Neural cell (in vitro differentiated cells): ENCODE results near the gene TPM1. TPM values are rescaled to one million over a fixed set of nuclear protein-coding genes. Genes with fewer than 3 reads are reported as not detected.

Experiments used
- H2AFZ ChIP-seq: fragments of 200-600, 300-800 bp; sonication (generic), shearing (Covaris generic); 2 replicates; pipeline ENCODE4 v1.6.0; 2014; ENCODE audit warnings: low read depth, mild to moderate bottlenecking, antibody characterized with exemption, low read length, moderate library complexity
- H3F3A ChIP-seq: fragments of 200-600 bp; shearing (Covaris generic); 2 replicates; pipeline ENCODE4 v1.6.1; 2016; ENCODE audit warnings: mild to moderate bottlenecking, moderate library complexity, mixed read lengths, antibody characterized with exemption, low read length; ENCODE audit not compliant: insufficient read depth, poor library complexity, severe bottlenecking
- H3K27ac ChIP-seq: fragments of 200-600, 300-800 bp; sonication (generic), shearing (Covaris generic); 2 replicates; pipeline ENCODE4 v1.5.1; 2014; ENCODE audit warnings: mild to moderate bottlenecking, low read length, moderate library complexity
- H3K27me3 ChIP-seq: fragments of 300-800, 200-600 bp; sonication (generic), shearing (Covaris generic); 2 replicates; pipeline ENCODE4 v1.6.0; 2014; ENCODE audit warnings: mild to moderate bottlenecking, low read depth, low read length, moderate library complexity; ENCODE audit not compliant: insufficient read depth
- H3K36me3 ChIP-seq: fragments of 300-800, 200-600 bp; sonication (generic), shearing (Covaris generic); 2 replicates; pipeline ENCODE4 v1.5.1; 2014; ENCODE audit warnings: mild to moderate bottlenecking, antibody characterized with exemption, low read length, moderate library complexity; ENCODE audit not compliant: insufficient read depth
- H3K4me2 ChIP-seq: fragments of 300-800, 200-600 bp; sonication (generic), shearing (Covaris generic); 2 replicates; pipeline ENCODE4 v1.6.0; 2014; ENCODE audit warnings: mild to moderate bottlenecking, low read length
- H3K4me3 ChIP-seq: fragments of 300-800, 200-600 bp; sonication (generic), shearing (Covaris generic); 2 replicates; pipeline ENCODE4 v1.5.1; 2014; ENCODE audit warnings: mild to moderate bottlenecking, low read length, moderate library complexity
- H3K79me2 ChIP-seq: fragments of 200-600 bp; shearing (Covaris generic); replicated peaks from 2 replicates; pipeline ENCODE4 v1.6.0; 2014; ENCODE audit warnings: mild to moderate bottlenecking, low read length, moderate library complexity; ENCODE audit not compliant: insufficient read depth
- H3K9ac ChIP-seq: fragments of 300-800, 200-600 bp; sonication (generic), shearing (Covaris generic); 2 replicates; pipeline ENCODE4 v1.6.1; 2016; ENCODE audit warnings: mild to moderate bottlenecking, low read length, mixed read lengths
- H3K9me2 ChIP-seq: fragments of 200-600 bp; shearing (Covaris generic); 2 replicates; pipeline ENCODE4 v1.6.1; 2016; ENCODE audit warnings: mild to moderate bottlenecking, low read length, mixed read lengths; ENCODE audit not compliant: insufficient read depth
- H3K9me3 ChIP-seq: fragments of 200-600, 300-800 bp; sonication (generic), shearing (Covaris generic); 2 replicates; pipeline ENCODE4 v1.6.1; 2016; ENCODE audit warnings: mild to moderate bottlenecking, mixed run types, low read length, moderate library complexity, mixed read lengths
- H4K20me1 ChIP-seq: fragments of 200-600 bp; shearing (Covaris generic); 2 replicates; pipeline ENCODE4 v1.6.1; 2016; ENCODE audit warnings: mild to moderate bottlenecking, mixed run types; ENCODE audit not compliant: insufficient read depth
- CTCF ChIP-seq: fragments of 450-650 bp; IDR thresholded peaks from 2 replicates; pipeline ENCODE4 v1.5.1; 2014; ENCODE audit warnings: antibody characterized with exemption, mild to moderate bottlenecking, moderate library complexity; ENCODE audit not compliant: poor library complexity, severe bottlenecking
- EP300 ChIP-seq: fragments of 450-650 bp; conservative IDR thresholded peaks from 2 replicates; pipeline ENCODE4 v1.6.1; 2014; ENCODE audit warnings: antibody characterized with exemption, mild to moderate bottlenecking, moderate library complexity; ENCODE audit not compliant: poor library complexity, severe bottlenecking
- EZH2 ChIP-seq: fragments of 200-600, 300-800 bp; shearing (Covaris generic), sonication (generic); IDR thresholded peaks from 2 replicates; pipeline ENCODE4 v1.6.1; 2014; ENCODE audit warnings: antibody characterized with exemption, low read length, borderline replicate concordance, mild to moderate bottlenecking; ENCODE audit not compliant: insufficient read depth, poor library complexity, severe bottlenecking
- MXI1 ChIP-seq: fragments of 450-650 bp; conservative IDR thresholded peaks from 2 replicates; pipeline ENCODE4 v1.6.1; 2014; ENCODE audit warnings: antibody characterized with exemption, mild to moderate bottlenecking; ENCODE audit not compliant: poor library complexity, severe bottlenecking
- POLR2AphosphoS5 ChIP-seq: IDR thresholded peaks from 2 replicates; pipeline ENCODE4 v1.6.1; 2012
- RAD21 ChIP-seq: fragments of 450-650 bp; conservative IDR thresholded peaks from 2 replicates; pipeline ENCODE4 v1.6.1; 2014; ENCODE audit warnings: antibody characterized with exemption, mild to moderate bottlenecking, moderate library complexity
- REST ChIP-seq: IDR thresholded peaks from 2 replicates; pipeline ENCODE4 v1.6.1; 2012; ENCODE audit warnings: borderline replicate concordance
- SMC3 ChIP-seq: fragments of 450-650 bp; conservative IDR thresholded peaks from 2 replicates; pipeline ENCODE4 v1.6.1; 2014; ENCODE audit warnings: antibody characterized with exemption, mild to moderate bottlenecking, moderate library complexity; ENCODE audit not compliant: poor library complexity
- TAF1 ChIP-seq: IDR thresholded peaks from 2 replicates; pipeline ENCODE4 v1.6.1; 2012; ENCODE audit warnings: low read depth
- polyA plus RNA-seq: library from polyadenylated mRNA; depleted of rRNA; stranded (reverse); fragments of >200 nt; gene quantifications from 2 replicates; pipeline ENCODE4 v1.2.3, GENCODE V29; 2014

The TPM1 gene
- polyA plus RNA-seq, 1 donor from 2014 or later: 254 TPM

DNA sequence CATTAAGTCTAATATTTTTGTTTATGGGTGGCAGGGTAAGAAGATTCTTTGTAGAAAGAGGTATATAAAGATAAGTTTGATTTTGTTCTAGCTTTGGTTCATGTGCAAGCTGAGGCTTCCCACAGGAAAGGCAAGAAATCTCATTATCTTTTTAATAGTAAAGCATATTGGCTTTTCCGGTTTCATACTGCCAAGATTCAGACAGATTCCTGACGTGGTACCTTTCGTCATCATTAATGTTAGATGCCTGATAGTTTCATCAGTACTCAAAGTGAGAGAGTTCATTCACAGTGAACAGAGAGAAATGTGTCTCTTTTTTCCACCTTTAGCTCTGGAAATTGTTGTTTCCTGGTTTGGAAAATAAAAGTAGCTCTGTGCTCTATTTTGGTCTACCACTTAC is 16.5 kb downstream of the TPM1 start:
- Histone ChIP-seq H3K27ac (no peak overlapping the region), H4K20me1 (no peaks in the 10 kb centered on the region), H2AFZ (no peak overlapping the region), H3K9me2 (no peaks in the 10 kb centered on the region), H3K4me3 (no peak overlapping the region), H3K9ac (no peak overlapping the region), H3K9me3 (no peaks in the 10 kb centered on the region), H3F3A (no peaks in the 10 kb centered on the region), H3K27me3 (no peaks in the 10 kb centered on the region), H3K79me2 (peaks cover 19% of the 10 kb centered on the region), H3K4me2 (no peak overlapping the region), H3K36me3 (peaks cover 35% of the 10 kb centered on the region)
- TF ChIP-seq EZH2 (no peak), RAD21 (no peak), CTCF (no peak), REST (no peak), TAF1 (no peak), POLR2AphosphoS5 (no peak), EP300 (no peak), SMC3 (no peak), MXI1 (no peak)

- H3K9ac ChIP-seq: no peak overlapping the region
- H3K27me3 ChIP-seq: no peaks in the 10 kb centered on the region
- no peaks in the 10 kb centered on the region for H3F3A ChIP-seq
- peaks cover 13% of the 10 kb centered on the region for H3K79me2 ChIP-seq
- H3K27ac ChIP-seq: no peak overlapping the region
- H3K9me3 ChIP-seq: no peaks in the 10 kb centered on the region
- no peaks in the 10 kb centered on the region for H3K9me2 ChIP-seq
- no peak for TF ChIP-seq SMC3
- TF ChIP-seq CTCF: no peak
- TF ChIP-seq REST: no peak
- TF ChIP-seq POLR2AphosphoS5: no peak
- no peak for TF ChIP-seq RAD21
- TF ChIP-seq EZH2: no peak
- no peak for TF ChIP-seq TAF1
- TF ChIP-seq MXI1: no peak
- TF ChIP-seq EP300: no peak
- H4K20me1 ChIP-seq: no peaks in the 10 kb centered on the region
- H2AFZ ChIP-seq: no peak overlapping the region
- no peak overlapping the region for H3K4me3 ChIP-seq
- H3K36me3 ChIP-seq: peaks cover 35% of the 10 kb centered on the region
- H3K4me2 ChIP-seq: no peak overlapping the region
Observed at GRCh38 chr15:63059573-63060216, 17.1 kb downstream of the TPM1 start.
